ENCODE measurements around the gene KLHL25.

- TF ChIP-seq POLR2A (IDR thresholded peaks at IDR 0.05; ENCODE audit: low read length) = no peak
- TF ChIP-seq GATA1 (IDR thresholded peaks at IDR 0.05; ENCODE audit: low read depth, low read length) = no peak
Measured at GRCh38 chr15:85780225-85780985, 14.3 kb downstream of the KLHL25 start.

Data from erythroblast (primary cell).